Measurements from ENCODE around the gene SETD4. TPM values are rescaled to one million over a fixed set of nuclear protein-coding genes. Genes with fewer than 3 reads are reported as not detected.

SETD4 gene
- total RNA-seq, 1 donor from 2014 or later: 45.8 TPM

GRCh38 chr21:36035381-36035791 lies 24.9 kb downstream of the SETD4 start:
- no peaks in the 10 kb centered on the region for H3K27me3 Mint-ChIP-seq
- no peak for DNase-seq (ENCODE audit: low spot score, unreplicated experiment)
- H3K36me3 Mint-ChIP-seq (ENCODE audit: insufficient read depth): peaks cover 32% of the 10 kb centered on the region
- peak; percentile 37 for TF ChIP-seq CTCF (IDR thresholded peaks at IDR 0.05; ENCODE audit: unreplicated experiment)
- H3K27ac Mint-ChIP-seq: no peak overlapping the region
- H3K4me3 Mint-ChIP-seq (ENCODE audit: low read depth): no peak overlapping the region
- peaks cover 11% of the 10 kb centered on the region for H3K4me1 Mint-ChIP-seq (ENCODE audit: low read depth)
- H3K9me3 Mint-ChIP-seq (ENCODE audit: low read depth): no peaks in the 10 kb centered on the region

- Mint-ChIP-seq H3K4me3 (ENCODE audit: low read depth) (no peak overlapping the region), H3K36me3 (ENCODE audit: insufficient read depth) (peaks cover 27% of the 10 kb centered on the region), H3K27ac (peak overlapping the region; percentile 16), H3K27me3 (no peaks in the 10 kb centered on the region), H3K9me3 (ENCODE audit: low read depth) (no peaks in the 10 kb centered on the region), H3K4me1 (ENCODE audit: low read depth) (peaks cover 11% of the 10 kb centered on the region)
- TF ChIP-seq CTCF (IDR thresholded peaks at IDR 0.05; ENCODE audit: unreplicated experiment): no peak
- DNase-seq (ENCODE audit: low spot score, unreplicated experiment): no peak
Measured at GRCh38 chr21:36034211-36034913, 26.0 kb downstream of the SETD4 start.

- Mint-ChIP-seq H3K27ac (no peak overlapping the region), H3K4me3 (ENCODE audit: low read depth) (no peak overlapping the region), H3K36me3 (ENCODE audit: insufficient read depth) (peaks cover 18% of the 10 kb centered on the region), H3K4me1 (ENCODE audit: low read depth) (peaks cover 15% of the 10 kb centered on the region), H3K27me3 (no peaks in the 10 kb centered on the region), H3K9me3 (ENCODE audit: low read depth) (no peaks in the 10 kb centered on the region)
- TF ChIP-seq CTCF (IDR thresholded peaks at IDR 0.05; ENCODE audit: unreplicated experiment): no peak
- DNase-seq (ENCODE audit: low spot score, unreplicated experiment): no peak
Measured at GRCh38 chr21:36032647-36033406, 27.5 kb downstream of the SETD4 start.

DNA sequence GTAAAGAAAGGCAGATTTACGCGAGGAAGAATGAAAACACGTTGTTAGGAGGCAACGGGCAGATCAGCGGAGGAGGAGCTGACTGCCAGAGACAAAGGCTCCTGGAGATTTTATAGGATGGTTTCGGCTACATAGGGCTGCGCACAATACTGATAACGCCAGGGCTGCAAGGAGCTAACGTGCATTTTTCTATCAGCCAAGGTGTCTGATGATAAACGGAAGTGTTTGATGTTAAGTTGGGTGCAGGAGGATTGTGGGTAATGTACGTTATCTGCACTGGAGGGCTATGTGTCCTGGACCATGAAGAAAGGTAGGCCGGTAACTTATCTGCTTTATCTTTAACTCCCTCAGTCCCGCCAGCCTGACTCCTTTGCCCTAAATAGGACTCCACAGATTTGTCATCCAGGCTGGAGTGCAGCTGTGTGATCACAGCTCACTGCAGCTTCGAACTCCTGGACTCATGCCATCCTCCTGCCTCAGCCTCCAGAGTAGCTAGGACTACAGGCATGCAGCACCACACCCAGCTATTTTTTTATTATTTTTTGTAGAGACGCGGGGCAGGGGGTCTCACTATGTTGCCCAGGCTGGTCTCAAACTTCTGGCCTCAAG lies 29.6 kb downstream of the SETD4 start:
- Mint-ChIP-seq H3K27ac (peak overlapping the region; percentile 45), H3K27me3 (no peaks in the 10 kb centered on the region), H3K9me3 (ENCODE audit: low read depth) (no peaks in the 10 kb centered on the region), H3K36me3 (ENCODE audit: insufficient read depth) (peaks cover 11% of the 10 kb centered on the region), H3K4me3 (ENCODE audit: low read depth) (no peak overlapping the region), H3K4me1 (ENCODE audit: low read depth) (peaks cover 16% of the 10 kb centered on the region)
- no peak for TF ChIP-seq CTCF (IDR thresholded peaks at IDR 0.05; ENCODE audit: unreplicated experiment)
- no peak for DNase-seq (ENCODE audit: low spot score, unreplicated experiment)

- TF ChIP-seq CTCF (IDR thresholded peaks at IDR 0.05; ENCODE audit: unreplicated experiment): no peak
- DNase-seq (ENCODE audit: low spot score, unreplicated experiment): no peak
- Mint-ChIP-seq H3K27ac (no peak overlapping the region), H3K27me3 (no peaks in the 10 kb centered on the region), H3K4me1 (ENCODE audit: low read depth) (peaks cover 5% of the 10 kb centered on the region), H3K9me3 (ENCODE audit: low read depth) (no peaks in the 10 kb centered on the region), H3K36me3 (ENCODE audit: insufficient read depth) (peaks cover 5% of the 10 kb centered on the region), H3K4me3 (ENCODE audit: low read depth) (no peak overlapping the region)
Measured at GRCh38 chr21:36029309-36029708, 31.0 kb downstream of the SETD4 start.

Data from progenitor cell of endocrine pancreas (in vitro differentiated cells).